ENCODE data around the gene AADACL2.

DNA sequence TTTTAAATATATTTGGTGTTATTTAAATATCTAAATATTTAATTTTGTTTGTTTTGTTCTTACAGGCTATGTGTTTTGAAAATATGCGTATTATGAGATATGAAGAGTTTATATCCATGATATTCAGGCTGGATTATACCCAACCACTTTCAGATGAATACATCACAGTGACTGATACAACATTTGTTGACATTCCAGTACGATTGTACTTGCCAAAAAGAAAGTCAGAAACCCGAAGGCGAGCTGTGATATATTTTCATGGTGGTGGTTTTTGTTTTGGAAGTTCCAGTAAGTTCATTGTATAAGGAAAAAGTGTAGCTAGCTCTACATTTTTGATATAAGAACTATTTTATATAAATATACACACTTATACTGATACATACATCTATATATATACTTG is 6.9 kb downstream of the AADACL2 start:
- TF ChIP-seq POLR2AphosphoS5 (IDR thresholded peaks at IDR 0.05; ENCODE audit: borderline replicate concordance, low read depth, low read length) (no peak), EZH2 (IDR thresholded peaks at IDR 0.05) (no peak)
